Calu3 (cell line): ENCODE data around the gene CEP170B. TPM values are rescaled to one million over a fixed set of nuclear protein-coding genes. Genes with fewer than 3 reads are reported as not detected.

Experiments used
- BruUV-seq: library from RNA; stranded (reverse); fragments of 400-500 nt; replicated peaks from 2 replicates; lab custom pipeline; 2021; lab: Mats Ljungman, UMichigan
- CTCF ChIA-PET: fragments of 300-600 bp; sonication (Branson Sonifier 250); formaldehyde crosslinking; loops from one replicate; lab custom pipeline; 2022; ENCODE audit warnings: antibody characterized with exemption; lab: Charles Lee
- DNase-seq: peaks from one replicate; pipeline ENCODE4 v3.0.0; 2022
- H3K27ac Mint-ChIP-seq: one replicate; pipeline ENCODE4 v1.8.0; 2022; ENCODE audit warnings: mixed read lengths; ENCODE audit not compliant: unreplicated experiment
- H3K27me3 Mint-ChIP-seq: one replicate; pipeline ENCODE4 v1.8.0; 2022; ENCODE audit warnings: mixed read lengths; ENCODE audit not compliant: unreplicated experiment
- H3K36me3 Mint-ChIP-seq: one replicate; pipeline ENCODE4 v1.8.0; 2022; ENCODE audit warnings: mild to moderate bottlenecking, moderate library complexity, mixed read lengths; ENCODE audit not compliant: insufficient read depth, unreplicated experiment
- H3K4me1 Mint-ChIP-seq: one replicate; pipeline ENCODE4 v1.8.0; 2022; ENCODE audit warnings: mild to moderate bottlenecking, low read depth, mixed read lengths; ENCODE audit not compliant: unreplicated experiment
- H3K4me3 Mint-ChIP-seq: one replicate; pipeline ENCODE4 v1.8.0; 2022; ENCODE audit warnings: mild to moderate bottlenecking, low read depth, moderate library complexity, mixed read lengths; ENCODE audit not compliant: unreplicated experiment
- H3K9me3 Mint-ChIP-seq: one replicate; pipeline ENCODE4 v1.8.0; 2022; ENCODE audit warnings: low read depth, mixed read lengths; ENCODE audit not compliant: unreplicated experiment
- intact Hi-C: fragments of 100-400 bp; cut with micrococcal nuclease; formaldehyde crosslinking; loops from one replicate; pipeline ENCODE4 v1.10.0; 2022; ENCODE audit not compliant: unreplicated experiment
- total RNA-seq: library from RNA; stranded (reverse); gene quantifications from 2 replicates; pipeline ENCODE4 v1.2.3, GENCODE V29; 2022
- TF ChIP-seq, protein P1 (sequence below): fragments of 200-600 bp; IDR thresholded peaks from one replicate; pipeline ENCODE4 v1.8.0; 2022; ENCODE audit warnings: antibody characterized with exemption; ENCODE audit not compliant: unreplicated experiment

The CEP170B gene
- total RNA-seq, 1 experiment from 2014 or later, result 60.2 TPM

GRCh38 chr14:104843006-104843405 lies 22.1 kb upstream of the CEP170B start:
- no TSS peak for BruUV-seq
- H3K36me3 Mint-ChIP-seq, result no peaks in the 10 kb centered on the region
- H3K4me1 Mint-ChIP-seq, result peaks cover 8% of the 10 kb centered on the region
- no peak for DNase-seq
- TF ChIP-seq, protein P1, sequence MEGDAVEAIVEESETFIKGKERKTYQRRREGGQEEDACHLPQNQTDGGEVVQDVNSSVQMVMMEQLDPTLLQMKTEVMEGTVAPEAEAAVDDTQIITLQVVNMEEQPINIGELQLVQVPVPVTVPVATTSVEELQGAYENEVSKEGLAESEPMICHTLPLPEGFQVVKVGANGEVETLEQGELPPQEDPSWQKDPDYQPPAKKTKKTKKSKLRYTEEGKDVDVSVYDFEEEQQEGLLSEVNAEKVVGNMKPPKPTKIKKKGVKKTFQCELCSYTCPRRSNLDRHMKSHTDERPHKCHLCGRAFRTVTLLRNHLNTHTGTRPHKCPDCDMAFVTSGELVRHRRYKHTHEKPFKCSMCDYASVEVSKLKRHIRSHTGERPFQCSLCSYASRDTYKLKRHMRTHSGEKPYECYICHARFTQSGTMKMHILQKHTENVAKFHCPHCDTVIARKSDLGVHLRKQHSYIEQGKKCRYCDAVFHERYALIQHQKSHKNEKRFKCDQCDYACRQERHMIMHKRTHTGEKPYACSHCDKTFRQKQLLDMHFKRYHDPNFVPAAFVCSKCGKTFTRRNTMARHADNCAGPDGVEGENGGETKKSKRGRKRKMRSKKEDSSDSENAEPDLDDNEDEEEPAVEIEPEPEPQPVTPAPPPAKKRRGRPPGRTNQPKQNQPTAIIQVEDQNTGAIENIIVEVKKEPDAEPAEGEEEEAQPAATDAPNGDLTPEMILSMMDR, result no peak
- no peak overlapping the region for H3K27ac Mint-ChIP-seq
- intact Hi-C loops, result no loop called here
- CTCF ChIA-PET, result no interaction called here
- peak overlapping the region; percentile 73 for H3K4me3 Mint-ChIP-seq
- H3K9me3 Mint-ChIP-seq, result no peaks in the 10 kb centered on the region
- H3K27me3 Mint-ChIP-seq, result peaks cover 76% of the 10 kb centered on the region

GRCh38 chr14:104843442-104844305 lies 21.4 kb upstream of the CEP170B start:
- peak overlapping the region; percentile 73 for H3K4me3 Mint-ChIP-seq
- no peaks in the 10 kb centered on the region for H3K36me3 Mint-ChIP-seq
- TF ChIP-seq, protein P1, result no peak
- BruUV-seq, result no TSS peak
- no peak overlapping the region for H3K27ac Mint-ChIP-seq
- H3K27me3 Mint-ChIP-seq, result peaks cover 83% of the 10 kb centered on the region
- CTCF ChIA-PET, result interaction anchor here (0.6 kb wide), 1 partner anchor 21 kb away, joined by 3 read pairs; no protein-coding TSS in a partner anchor
- H3K4me1 Mint-ChIP-seq, result peaks cover 8% of the 10 kb centered on the region
- intact Hi-C loops, result no loop called here
- peak; percentile 24 for DNase-seq
- no peaks in the 10 kb centered on the region for H3K9me3 Mint-ChIP-seq

GRCh38 chr14:104844306-104845032 lies 20.6 kb upstream of the CEP170B start:
- intact Hi-C loops, result no loop called here
- H3K36me3 Mint-ChIP-seq, result no peaks in the 10 kb centered on the region
- no peaks in the 10 kb centered on the region for H3K9me3 Mint-ChIP-seq
- no TSS peak for BruUV-seq
- H3K27ac Mint-ChIP-seq, result no peak overlapping the region
- peaks cover 8% of the 10 kb centered on the region for H3K4me1 Mint-ChIP-seq
- peaks cover 84% of the 10 kb centered on the region for H3K27me3 Mint-ChIP-seq
- TF ChIP-seq, protein P1, result no peak
- DNase-seq, result no peak
- CTCF ChIA-PET, result interaction anchor here (0.6 kb wide), 1 partner anchor 20 kb away, joined by 3 read pairs; no protein-coding TSS in a partner anchor
- H3K4me3 Mint-ChIP-seq, result peak overlapping the region; percentile 73

GRCh38 chr14:104845033-104845666 lies 19.9 kb upstream of the CEP170B start:
- CTCF ChIA-PET, result no interaction called here
- no peak overlapping the region for H3K27ac Mint-ChIP-seq
- DNase-seq, result no peak
- no TSS peak for BruUV-seq
- intact Hi-C loops, result no loop called here
- TF ChIP-seq, protein P1, result no peak
- no peaks in the 10 kb centered on the region for H3K36me3 Mint-ChIP-seq
- H3K4me1 Mint-ChIP-seq, result peaks cover 8% of the 10 kb centered on the region
- H3K27me3 Mint-ChIP-seq, result peaks cover 84% of the 10 kb centered on the region
- no peaks in the 10 kb centered on the region for H3K9me3 Mint-ChIP-seq
- no peak overlapping the region for H3K4me3 Mint-ChIP-seq
